OCI-LY1 (cell line): ENCODE data around the gene ITPK1.

Experiments
- H2AFZ ChIP-seq: fragments of 200-600 bp; sonication (generic), shearing (Covaris generic); 2 replicates; pipeline ENCODE4 v1.6.0; 2014; ENCODE audit warnings: antibody characterized with exemption, mild to moderate bottlenecking, low read length
- H3F3A ChIP-seq: fragments of 200-600 bp; sonication (generic), shearing (Covaris generic); 2 replicates; pipeline ENCODE4 v1.6.0; 2014; ENCODE audit warnings: mild to moderate bottlenecking, antibody characterized with exemption, low read length, moderate library complexity; ENCODE audit not compliant: insufficient read depth
- H3K27ac ChIP-seq: fragments of 200-600 bp; sonication (generic); 2 replicates; pipeline ENCODE4 v1.5.1; 2014; ENCODE audit warnings: low read length, mixed run types, mild to moderate bottlenecking, low read depth; ENCODE audit not compliant: poor library complexity, severe bottlenecking
- H3K27me3 ChIP-seq: fragments of 200-600 bp; sonication (generic); 2 replicates; pipeline ENCODE4 v1.6.0; 2014; ENCODE audit warnings: antibody characterized with exemption, mild to moderate bottlenecking, low read length, moderate library complexity; ENCODE audit not compliant: insufficient read depth
- H3K36me3 ChIP-seq: fragments of 200-600 bp; sonication (generic); 2 replicates; pipeline ENCODE4 v1.6.1; 2014; ENCODE audit warnings: mild to moderate bottlenecking, antibody characterized with exemption, low read length, moderate library complexity, mixed read lengths; ENCODE audit not compliant: insufficient read depth
- H3K4me1 ChIP-seq: fragments of 200-600 bp; sonication (generic); 2 replicates; pipeline ENCODE4 v1.5.1; 2014; ENCODE audit warnings: mild to moderate bottlenecking, low read length, moderate library complexity; ENCODE audit not compliant: insufficient read depth, severe bottlenecking
- H3K4me2 ChIP-seq: fragments of 200-600 bp; sonication (generic), shearing (Covaris generic); 2 replicates; pipeline ENCODE4 v1.6.1; 2014; ENCODE audit warnings: low read length
- H3K4me3 ChIP-seq: fragments of 200-600 bp; sonication (generic); 2 replicates; pipeline ENCODE4 v1.5.1; 2014; ENCODE audit warnings: low read length, low read depth, mild to moderate bottlenecking, mixed read lengths; ENCODE audit not compliant: poor library complexity, severe bottlenecking
- H3K79me2 ChIP-seq: fragments of 200-600 bp; shearing (Covaris generic); 2 replicates; pipeline ENCODE4 v1.6.1; 2016; ENCODE audit warnings: mixed run types, low read length, mixed read lengths; ENCODE audit not compliant: insufficient read depth
- H3K9ac ChIP-seq: fragments of 200-600 bp; sonication (generic), shearing (Covaris generic); 2 replicates; pipeline ENCODE4 v1.6.1; 2014; ENCODE audit warnings: mild to moderate bottlenecking, low read length, mixed read lengths
- H3K9me2 ChIP-seq: fragments of 200-600 bp; sonication (generic), shearing (Covaris generic); 2 replicates; pipeline ENCODE4 v1.6.1; 2014; ENCODE audit warnings: low read depth, mild to moderate bottlenecking, low read length, mixed read lengths
- H3K9me3 ChIP-seq: fragments of 200-600 bp; shearing (Covaris generic); 2 replicates; pipeline ENCODE4 v1.6.1; 2014; ENCODE audit warnings: low read length, mixed read lengths
- H4K20me1 ChIP-seq: fragments of 200-600 bp; sonication (generic), shearing (Covaris generic); 2 replicates; pipeline ENCODE4 v1.6.0; 2016; ENCODE audit warnings: mild to moderate bottlenecking, low read length; ENCODE audit not compliant: insufficient read depth
- CTCF ChIP-seq: fragments of 200-600 bp; sonication (generic), shearing (Covaris generic); IDR thresholded peaks from 2 replicates; pipeline ENCODE4 v1.5.1; 2017; ENCODE audit warnings: mild to moderate bottlenecking, antibody characterized with exemption, low read length, moderate library complexity, mixed read lengths
- EZH2 ChIP-seq: fragments of 200-600 bp; sonication (generic), shearing (Covaris generic); IDR thresholded peaks from 2 replicates; pipeline ENCODE4 v1.8.0; 2017; ENCODE audit warnings: borderline replicate concordance, mixed run types, mild to moderate bottlenecking, antibody characterized with exemption, low read length, moderate library complexity, mixed read lengths

ITPK1 gene

DNA sequence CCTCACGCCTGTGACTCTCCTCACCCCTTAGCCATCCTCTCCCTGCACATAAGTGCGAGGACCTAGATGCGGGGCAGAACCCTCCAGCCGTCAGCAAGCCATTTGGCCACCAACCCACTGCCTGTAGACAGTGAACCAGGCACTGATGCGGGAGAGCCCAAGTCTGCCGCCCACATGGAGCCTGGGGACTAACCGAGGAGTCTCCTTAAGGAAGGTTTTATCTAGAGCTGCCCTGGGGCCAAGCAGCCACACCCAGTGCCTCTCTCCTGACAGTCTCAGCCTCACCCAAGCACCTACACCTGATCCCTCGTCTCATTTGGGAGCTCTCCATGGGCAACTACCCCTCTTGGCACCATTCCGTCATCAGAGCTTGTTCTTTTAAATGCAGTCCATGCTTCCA, 120.1 kb downstream of the ITPK1 start:
- no peak overlapping the region for H3K4me3 ChIP-seq
- no peaks in the 10 kb centered on the region for H3K79me2 ChIP-seq
- H2AFZ ChIP-seq = no peak overlapping the region
- H3K9ac ChIP-seq = no peak overlapping the region
- H3K4me1 ChIP-seq = no peaks in the 10 kb centered on the region
- H3K9me2 ChIP-seq = no peaks in the 10 kb centered on the region
- no peak overlapping the region for H3K27ac ChIP-seq
- H4K20me1 ChIP-seq = no peaks in the 10 kb centered on the region
- no peaks in the 10 kb centered on the region for H3K9me3 ChIP-seq
- H3K27me3 ChIP-seq = no peaks in the 10 kb centered on the region
- TF ChIP-seq CTCF (no peak), EZH2 (no peak)
- no peak overlapping the region for H3K4me2 ChIP-seq
- H3K36me3 ChIP-seq = no peaks in the 10 kb centered on the region
- H3F3A ChIP-seq = no peaks in the 10 kb centered on the region

DNA sequence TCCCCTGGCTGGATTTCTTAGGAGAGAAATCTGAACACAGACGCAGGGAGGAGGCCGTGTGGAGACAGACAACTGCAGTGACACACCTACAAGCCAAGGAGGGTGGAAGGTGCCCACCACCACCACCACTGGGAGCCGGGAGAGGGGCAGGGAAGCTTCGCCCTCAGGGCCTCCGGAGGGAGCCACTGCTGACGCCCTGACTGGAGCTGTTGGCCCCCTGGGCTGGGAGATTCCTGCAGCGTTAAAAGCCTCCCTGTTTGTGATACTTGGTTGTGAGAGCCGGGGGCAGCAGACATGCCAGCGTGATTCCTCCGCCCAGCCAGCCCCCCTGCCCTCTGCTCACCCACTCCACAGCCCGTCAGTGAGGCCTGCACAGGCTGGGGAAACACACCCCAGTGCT, 120.8 kb downstream of the ITPK1 start:
- Histone ChIP-seq H3K27ac (no peak overlapping the region), H3K4me2 (no peak overlapping the region), H3K9me2 (no peaks in the 10 kb centered on the region), H2AFZ (no peak overlapping the region), H3K36me3 (no peaks in the 10 kb centered on the region), H3K4me3 (no peak overlapping the region), H3K4me1 (no peaks in the 10 kb centered on the region), H3F3A (no peaks in the 10 kb centered on the region), H3K79me2 (no peaks in the 10 kb centered on the region), H3K9ac (no peak overlapping the region), H4K20me1 (no peaks in the 10 kb centered on the region), H3K27me3 (no peaks in the 10 kb centered on the region), H3K9me3 (no peaks in the 10 kb centered on the region)
- TF ChIP-seq EZH2 (no peak), CTCF (no peak)

DNA sequence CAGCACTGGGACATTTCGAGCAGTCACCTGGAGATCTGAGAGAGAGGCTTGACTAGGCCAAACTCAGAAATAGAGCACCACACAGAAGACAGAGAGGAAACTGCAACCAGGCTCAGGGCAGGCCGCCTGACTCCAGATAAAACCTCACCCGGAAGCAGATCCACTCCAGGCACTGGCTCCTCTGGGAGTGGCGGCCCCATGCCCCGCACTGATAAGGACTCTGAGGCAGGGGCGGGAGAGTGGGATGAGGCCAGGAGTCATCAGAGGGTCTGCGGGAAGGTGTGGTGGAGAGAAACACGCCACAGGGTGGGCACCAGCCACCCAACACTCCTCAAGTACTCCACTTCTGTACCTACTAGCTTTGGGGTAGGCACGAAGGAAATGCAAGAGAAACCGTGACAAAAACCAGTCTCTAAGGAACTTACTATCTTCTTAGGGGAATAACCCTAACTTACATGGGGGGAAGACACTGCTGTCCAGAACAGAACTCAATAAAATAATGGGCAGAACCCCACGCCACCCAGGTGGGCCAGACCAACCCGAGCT, 121.5 kb downstream of the ITPK1 start:
- Histone ChIP-seq H2AFZ (no peak overlapping the region), H4K20me1 (no peaks in the 10 kb centered on the region), H3K27ac (no peak overlapping the region), H3K9me3 (no peaks in the 10 kb centered on the region), H3K36me3 (no peaks in the 10 kb centered on the region), H3K4me2 (no peak overlapping the region), H3K9me2 (no peaks in the 10 kb centered on the region), H3K9ac (no peak overlapping the region), H3K79me2 (no peaks in the 10 kb centered on the region), H3K4me3 (no peak overlapping the region), H3F3A (no peaks in the 10 kb centered on the region), H3K27me3 (no peaks in the 10 kb centered on the region), H3K4me1 (no peaks in the 10 kb centered on the region)
- TF ChIP-seq EZH2 (no peak), CTCF (no peak)
